B cell (primary cell): ENCODE measurements around the gene TBC1D17. TPM values are rescaled to one million over a fixed set of nuclear protein-coding genes. Genes with fewer than 3 reads are reported as not detected.

ENCODE experiments used
- ATAC-seq: fragments of 200-7000 bp; cut with Tn5 transposase; one replicate; pipeline ENCODE4 v1.10.0; 2021; ENCODE audit warnings: low read depth, mild to moderate bottlenecking, moderate number of reproducible peaks, moderate library complexity
- CTCF ChIA-PET: fragments of 350-600 bp; sonication (Branson Sonifier 250); formaldehyde crosslinking; loops from one replicate; lab custom pipeline; 2021; ENCODE audit warnings: antibody characterized with exemption, inconsistent platforms; lab: Charles Lee
- POLR2A ChIA-PET: fragments of 350-600 bp; sonication (Branson Sonifier 250); formaldehyde crosslinking; loops from one replicate; lab custom pipeline; 2021; ENCODE audit warnings: antibody characterized with exemption; lab: Charles Lee
- DNase-seq: peaks from one replicate; pipeline ENCODE4 v3.0.0; 2013
- H2AFZ ChIP-seq: 2 replicates; pipeline ENCODE4 v1.6.1; 2012; ENCODE audit warnings: mild to moderate bottlenecking, low read depth, low read length; ENCODE audit not compliant: insufficient read depth, poor library complexity, severe bottlenecking
- H3K27ac ChIP-seq, 2 donors: 1 replicate in 1 of 2; 2 replicates in 1 of 2; pipeline ENCODE4 v1.5.1; 2012 to 2013; ENCODE audit warnings: low read length in 2 of 2, mild to moderate bottlenecking in 2 of 2, moderate library complexity in 1 of 2
- H3K27me3 ChIP-seq, 4 experiments: fragments of 200-600 bp in 1 of 4; sonication (generic) in 1 of 4; replicated peaks in 1 of 4; 1 replicate in 2 of 4; 2 replicates in 2 of 4; pipeline versions ENCODE4 v1.6.1 to v1.7.0; 2013 to 2016; ENCODE audit warnings: low read length in 3 of 4, mild to moderate bottlenecking in 2 of 4, mixed read lengths in 1 of 4, moderate library complexity in 1 of 4; ENCODE audit not compliant: insufficient read depth in 4 of 4, control insufficient read depth in 3 of 4; ENCODE audit errors: control extremely low read depth in 1 of 4
- H3K36me3 ChIP-seq, 2 experiments: replicated peaks in 1 of 2; 1 replicate in 1 of 2; 2 replicates in 1 of 2; pipeline versions ENCODE4 v1.6.1 to v1.7.1; 2013; ENCODE audit warnings: low read length in 1 of 2; ENCODE audit not compliant: insufficient read depth in 2 of 2, control insufficient read depth in 1 of 2; ENCODE audit errors: control extremely low read depth in 1 of 2, extremely low read depth in 1 of 2
- H3K4me1 ChIP-seq, 2 donors: fragments of 200-600 bp in 1 of 2; sonication (generic) in 1 of 2; 1 replicate in 1 of 2; 2 replicates in 1 of 2; pipeline versions ENCODE4 v1.5.1 to v1.6.1; 2013 to 2017; ENCODE audit warnings: low read length in 2 of 2; ENCODE audit not compliant: control insufficient read depth in 2 of 2, insufficient read depth in 2 of 2
- H3K4me2 ChIP-seq: replicated peaks from 2 replicates; pipeline ENCODE3; 2012; ENCODE audit warnings: mild to moderate bottlenecking, low read depth, low read length; ENCODE audit not compliant: poor library complexity, severe bottlenecking
- H3K4me3 ChIP-seq, 5 experiments: fragments of 200-600 bp in 1 of 5; sonication (generic) in 1 of 5; 1 replicate in 3 of 5; 2 replicates in 2 of 5; pipeline versions ENCODE4 v1.5.1 to v1.7.0; 2011 to 2016; ENCODE audit warnings: low read length in 4 of 5, mild to moderate bottlenecking in 4 of 5, low read depth in 2 of 5, control low read depth in 1 of 5, moderate library complexity in 1 of 5; ENCODE audit not compliant: insufficient read depth in 1 of 5; ENCODE audit errors: control extremely low read depth in 1 of 5, extremely low read depth in 1 of 5
- H3K79me2 ChIP-seq: fragments of 200-600 bp; sonication (generic); one replicate; pipeline ENCODE4 v1.6.0; 2016; ENCODE audit warnings: low read length; ENCODE audit not compliant: control insufficient read depth, insufficient read depth
- H3K9ac ChIP-seq: fragments of 200-600 bp; sonication (generic); 2 replicates; pipeline ENCODE4 v1.6.1; 2017; ENCODE audit warnings: mild to moderate bottlenecking, low read length, moderate library complexity
- H3K9me3 ChIP-seq, 3 donors: one replicate each; pipeline versions ENCODE4 v1.6.1 to v1.7.1; 2013; ENCODE audit warnings: low read length in 2 of 3; ENCODE audit not compliant: control insufficient read depth in 2 of 3, insufficient read depth in 1 of 3; ENCODE audit errors: control extremely low read depth in 1 of 3
- H4K20me1 ChIP-seq: 2 replicates; pipeline ENCODE4 v1.6.0; 2012; ENCODE audit warnings: mild to moderate bottlenecking, low read length; ENCODE audit not compliant: insufficient read depth, control insufficient read depth, poor library complexity, severe bottlenecking
- H3K27ac Mint-ChIP-seq: one replicate; pipeline ENCODE4 v1.8.0; 2021; ENCODE audit warnings: mixed read lengths
- H3K27me3 Mint-ChIP-seq: one replicate; pipeline ENCODE4 v1.8.0; 2021; ENCODE audit warnings: mixed read lengths
- H3K4me1 Mint-ChIP-seq: one replicate; pipeline ENCODE4 v1.8.0; 2021; ENCODE audit warnings: mixed read lengths
- H3K4me3 Mint-ChIP-seq: one replicate; pipeline ENCODE4 v1.8.0; 2021; ENCODE audit warnings: mixed read lengths
- H3K9me3 Mint-ChIP-seq: one replicate; pipeline ENCODE4 v1.8.0; 2022; ENCODE audit warnings: mixed read lengths; ENCODE audit not compliant: insufficient read depth
- EZH2 ChIP-seq: IDR thresholded peaks from 2 replicates; pipeline ENCODE4 v1.6.1; 2012; ENCODE audit warnings: borderline replicate concordance, low read depth, mild to moderate bottlenecking, moderate library complexity, low read length; ENCODE audit not compliant: insufficient read depth, poor library complexity, severe bottlenecking
- whole genome bisulfite sequencing: methylation state at CpG from one replicate; pipeline ENCODE4 v1.1.5; 2013; ENCODE audit warnings: missing lambda C conversion rate; ENCODE audit not compliant: insufficient coverage; 5-methylcytosine and 5-hydroxymethylcytosine counted together
- intact Hi-C: fragments of 100-400 bp; cut with micrococcal nuclease; formaldehyde crosslinking; loops from one replicate; pipeline ENCODE4 v1.10.0; 2022
- polyA plus RNA-seq: library from polyadenylated mRNA; depleted of rRNA; stranded (reverse); fragments of >200 nt; gene quantifications from 2 replicates; pipeline ENCODE4 v1.2.3, GENCODE V29; 2012
- total RNA-seq, 2 donors: library from RNA; stranded (reverse); fragments of 120-200 nt in 1 of 2; gene quantifications; 1 replicate in 1 of 2; 2 replicates in 1 of 2; pipeline versions ENCODE4 v1.2.3 to v1.2.4, GENCODE V29; 2013 to 2022
- TF ChIP-seq, protein P1 (sequence below): fragments of 200-600 bp; IDR thresholded peaks from one replicate; pipeline ENCODE4 v1.8.0; 2022; ENCODE audit warnings: antibody characterized with exemption, mild to moderate bottlenecking

The TBC1D17 gene
- total and polyA plus RNA-seq, 2 donors (not counting 1 experiment from before 2014, with no cell fraction given) = 85.7 to 98.7 TPM

DNA sequence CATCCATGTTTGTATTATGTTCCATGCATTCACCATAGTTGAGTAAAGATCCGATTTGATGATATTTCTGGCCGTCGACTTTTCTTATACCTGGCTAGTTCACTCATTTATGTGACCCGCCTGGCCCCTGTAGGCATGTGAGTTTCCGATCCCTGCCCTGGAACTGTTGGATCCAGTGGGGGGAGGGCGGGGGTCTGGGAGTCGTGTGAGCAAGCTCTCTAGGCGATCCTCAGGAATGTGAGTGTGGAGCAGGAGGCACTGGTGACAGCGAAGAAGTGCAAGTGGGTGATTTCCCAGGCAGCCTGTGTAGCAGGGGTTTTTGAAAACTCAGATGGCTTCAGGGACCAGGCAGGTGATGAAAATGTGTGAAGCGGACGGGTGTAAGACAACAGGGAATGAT is 37.2 kb upstream of the TBC1D17 start:
- no peak for ATAC-seq
- intact Hi-C loops = no loop called here
- CTCF ChIA-PET = no interaction called here
- Histone ChIP-seq H3K27ac (no peak overlapping the region), H3K79me2 (no peaks in the 10 kb centered on the region), H3K4me3 (no peak overlapping the region), H3K9me3 (no peaks in the 10 kb centered on the region), H2AFZ (no peak overlapping the region), H4K20me1 (no peaks in the 10 kb centered on the region), H3K4me1 (peaks cover 29 to 36% of the 10 kb centered on the region in 2 donors), H3K4me2 (no peak overlapping the region), H3K27me3 (no peaks in the 10 kb centered on the region), H3K36me3 (peaks cover 0 to 44% of the 10 kb centered on the region in 2 experiments), H3K9ac (no peak overlapping the region)
- POLR2A ChIA-PET = no interaction called here
- peak overlapping the region; percentile 71 for H3K27ac Mint-ChIP-seq
- 95% methylated on average over 11 of the region's 11 CpGs for WGBS
- no peak for TF ChIP-seq EZH2
- TF ChIP-seq, protein P1, sequence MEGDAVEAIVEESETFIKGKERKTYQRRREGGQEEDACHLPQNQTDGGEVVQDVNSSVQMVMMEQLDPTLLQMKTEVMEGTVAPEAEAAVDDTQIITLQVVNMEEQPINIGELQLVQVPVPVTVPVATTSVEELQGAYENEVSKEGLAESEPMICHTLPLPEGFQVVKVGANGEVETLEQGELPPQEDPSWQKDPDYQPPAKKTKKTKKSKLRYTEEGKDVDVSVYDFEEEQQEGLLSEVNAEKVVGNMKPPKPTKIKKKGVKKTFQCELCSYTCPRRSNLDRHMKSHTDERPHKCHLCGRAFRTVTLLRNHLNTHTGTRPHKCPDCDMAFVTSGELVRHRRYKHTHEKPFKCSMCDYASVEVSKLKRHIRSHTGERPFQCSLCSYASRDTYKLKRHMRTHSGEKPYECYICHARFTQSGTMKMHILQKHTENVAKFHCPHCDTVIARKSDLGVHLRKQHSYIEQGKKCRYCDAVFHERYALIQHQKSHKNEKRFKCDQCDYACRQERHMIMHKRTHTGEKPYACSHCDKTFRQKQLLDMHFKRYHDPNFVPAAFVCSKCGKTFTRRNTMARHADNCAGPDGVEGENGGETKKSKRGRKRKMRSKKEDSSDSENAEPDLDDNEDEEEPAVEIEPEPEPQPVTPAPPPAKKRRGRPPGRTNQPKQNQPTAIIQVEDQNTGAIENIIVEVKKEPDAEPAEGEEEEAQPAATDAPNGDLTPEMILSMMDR = no peak
- H3K27me3 Mint-ChIP-seq = no peaks in the 10 kb centered on the region
- H3K9me3 Mint-ChIP-seq = no peaks in the 10 kb centered on the region
- DNase-seq = no peak
- H3K4me3 Mint-ChIP-seq = no peak overlapping the region
- peaks cover 32% of the 10 kb centered on the region for H3K4me1 Mint-ChIP-seq

DNA sequence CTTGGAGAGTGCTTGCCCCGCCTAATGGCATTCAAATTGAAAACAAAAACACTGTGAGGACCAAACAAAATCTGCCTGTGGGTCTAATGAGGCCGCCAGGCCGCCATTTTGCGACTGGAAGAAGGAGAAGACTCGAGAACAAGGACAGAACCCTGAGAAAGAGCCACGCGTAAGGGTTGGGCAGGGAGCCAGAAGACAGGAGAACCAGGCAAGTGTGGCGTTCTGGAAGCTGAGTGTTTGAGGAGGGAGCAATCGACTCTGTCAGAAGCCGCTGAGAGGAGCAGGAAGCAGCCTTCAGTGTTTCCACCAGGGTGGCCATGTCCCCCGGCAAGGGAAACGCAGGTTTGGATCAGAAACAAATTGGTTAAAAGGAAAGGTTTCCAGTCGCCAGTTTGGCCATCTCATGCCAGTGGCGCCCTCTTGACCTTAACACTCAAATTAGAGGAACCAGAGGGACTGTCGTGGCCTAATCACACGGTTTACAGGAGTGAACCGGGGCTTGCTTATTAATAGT is 36.7 kb upstream of the TBC1D17 start:
- Histone ChIP-seq H3K4me1 (peaks cover 33 to 41% of the 10 kb centered on the region in 2 donors), H3K9ac (no peak overlapping the region), H3K9me3 (no peaks in the 10 kb centered on the region), H3K36me3 (peaks cover 0 to 39% of the 10 kb centered on the region in 2 experiments), H3K27me3 (no peaks in the 10 kb centered on the region), H2AFZ (no peak overlapping the region), H4K20me1 (no peaks in the 10 kb centered on the region), H3K79me2 (no peaks in the 10 kb centered on the region), H3K4me3 (no peak overlapping the region), H3K4me2 (no peak overlapping the region), H3K27ac (no peak overlapping the region)
- ChIA-PET POLR2A (interaction anchor here (0.6 kb wide), 1 partner anchor 70 kb away, joined by 4 read pairs; no protein-coding TSS in a partner anchor), CTCF (no interaction called here)
- Mint-ChIP-seq H3K4me1 (peaks cover 35% of the 10 kb centered on the region), H3K9me3 (no peaks in the 10 kb centered on the region), H3K4me3 (no peak overlapping the region), H3K27me3 (no peaks in the 10 kb centered on the region), H3K27ac (peak overlapping the region; percentile 71)
- TF ChIP-seq, protein P1 = no peak
- no peak for TF ChIP-seq EZH2
- no peak for ATAC-seq
- DNase-seq = no peak
- intact Hi-C loops = no loop called here
- 96% methylated on average over 14 of the region's 17 CpGs for WGBS
